G401.6 (cell line): Measurements from ENCODE around the gene ETFBKMT.
"Not testable (repeated sequence)": the region's sequence is repeated elsewhere in the genome, so short reads cannot be mapped to it uniquely, and the experiment has no call there.

Source experiments
- FAIRE-seq: peaks from 2 replicates; lab custom pipeline; 2012; peaks lifted over from hg19 to GRCh38; lab: Jason Lieb, UNC

Gene ETFBKMT

DNA sequence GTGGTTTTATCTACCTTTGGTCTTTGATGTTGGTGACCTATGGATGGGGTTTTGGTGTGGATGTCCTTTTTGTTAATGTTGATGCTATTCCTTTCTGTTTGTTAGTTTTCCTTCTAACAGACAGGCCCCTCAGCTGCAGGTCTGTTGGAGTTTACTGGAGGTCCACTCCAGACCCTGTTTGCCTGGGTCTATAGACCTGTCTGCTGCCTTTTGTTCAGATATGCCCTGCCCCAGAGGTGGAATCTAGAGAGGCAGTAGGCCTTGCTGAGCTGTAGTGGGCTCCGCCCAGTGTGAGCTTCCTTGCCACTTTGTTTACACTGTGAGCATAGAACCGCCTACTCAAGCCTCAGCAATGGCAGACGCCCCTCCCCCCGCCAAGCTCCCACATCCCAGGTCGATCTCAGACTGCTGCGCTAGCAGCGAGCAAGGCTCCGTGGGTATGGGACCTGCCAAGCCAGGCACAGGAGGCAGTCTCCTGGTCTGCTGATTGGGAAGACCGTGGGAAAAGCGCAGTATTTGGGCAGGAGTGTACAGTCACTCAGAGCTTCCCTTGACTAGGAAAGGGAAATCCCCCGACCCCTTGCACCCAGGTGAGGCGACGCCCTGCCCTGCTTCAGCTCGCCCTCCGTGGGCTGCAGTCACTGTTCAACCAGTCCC, 59.2 kb downstream of the ETFBKMT start:
- not testable (repeated sequence) for FAIRE-seq

DNA sequence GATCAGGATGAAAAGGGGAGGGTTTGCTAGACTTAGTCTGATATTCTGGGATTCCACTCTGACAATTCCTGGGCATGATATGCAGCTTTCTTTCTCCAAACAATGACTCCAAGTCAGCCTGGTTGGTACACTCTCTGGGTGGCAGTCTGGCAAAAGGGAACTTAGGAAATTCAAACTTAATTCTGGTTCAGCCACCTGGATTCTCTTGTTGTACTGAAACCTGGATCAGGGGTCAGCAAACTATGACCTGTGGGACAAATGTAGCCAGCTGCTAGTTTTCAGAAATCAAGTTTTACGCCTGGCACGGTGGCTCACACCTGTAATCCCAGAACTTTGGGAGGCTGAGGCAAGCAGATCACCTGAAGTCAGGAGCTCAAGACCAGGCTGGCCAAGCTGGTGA, 63.1 kb downstream of the ETFBKMT start:
- no peak for FAIRE-seq
